Measurements from ENCODE around the gene RAPGEF3. TPM values are rescaled to one million over a fixed set of nuclear protein-coding genes. Genes with fewer than 3 reads are reported as not detected.

The RAPGEF3 gene
- total and polyA plus RNA-seq, 2 of the 13 experiments (the other 11 are each of a cell fraction or from before 2014, with no cell fraction given): 0.07 TPM

DNA sequence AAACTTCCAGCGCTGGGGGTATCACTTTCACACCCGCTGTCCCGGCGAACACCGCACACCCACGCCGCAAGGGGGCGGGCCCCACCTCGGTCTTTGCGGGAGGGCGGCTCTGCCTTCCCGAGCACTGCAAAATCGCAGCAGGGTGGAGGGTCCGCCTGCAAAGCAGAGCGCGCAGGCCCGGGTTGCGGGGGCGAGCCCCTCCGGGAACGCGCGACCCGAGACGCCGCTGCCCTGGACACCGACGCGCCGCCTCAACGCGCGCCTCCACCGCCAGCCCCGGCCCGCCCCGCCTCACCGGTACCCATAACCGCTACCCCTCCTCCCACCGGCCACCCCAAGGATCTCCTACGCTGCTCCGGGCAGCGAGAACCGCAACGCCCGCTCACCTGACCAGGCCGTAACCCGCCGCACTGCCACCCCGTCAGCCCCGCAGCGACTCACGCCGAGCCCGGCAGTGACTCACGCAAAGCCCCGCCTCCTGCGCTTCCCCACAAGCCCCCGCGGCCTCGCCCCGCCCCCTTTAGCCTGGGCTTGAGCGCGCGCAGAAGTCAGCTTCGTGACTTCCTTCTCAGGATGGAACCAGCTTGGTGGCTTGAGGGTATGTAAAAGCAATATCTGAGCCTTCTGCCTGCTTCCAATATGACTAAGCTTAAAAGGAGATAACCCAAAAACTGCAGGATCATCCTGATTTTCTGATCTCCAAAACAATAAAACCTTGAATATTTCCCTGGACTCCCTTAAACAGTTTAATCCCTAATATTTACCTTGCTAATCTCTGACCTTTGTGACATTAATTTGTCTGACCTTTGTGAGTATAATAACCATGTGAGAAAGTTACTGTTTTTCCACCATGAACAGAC is 52.9 kb downstream of the RAPGEF3 start, which contains the start of gene RPAP3 (continued):
- TF ChIP-seq, protein P1, sequence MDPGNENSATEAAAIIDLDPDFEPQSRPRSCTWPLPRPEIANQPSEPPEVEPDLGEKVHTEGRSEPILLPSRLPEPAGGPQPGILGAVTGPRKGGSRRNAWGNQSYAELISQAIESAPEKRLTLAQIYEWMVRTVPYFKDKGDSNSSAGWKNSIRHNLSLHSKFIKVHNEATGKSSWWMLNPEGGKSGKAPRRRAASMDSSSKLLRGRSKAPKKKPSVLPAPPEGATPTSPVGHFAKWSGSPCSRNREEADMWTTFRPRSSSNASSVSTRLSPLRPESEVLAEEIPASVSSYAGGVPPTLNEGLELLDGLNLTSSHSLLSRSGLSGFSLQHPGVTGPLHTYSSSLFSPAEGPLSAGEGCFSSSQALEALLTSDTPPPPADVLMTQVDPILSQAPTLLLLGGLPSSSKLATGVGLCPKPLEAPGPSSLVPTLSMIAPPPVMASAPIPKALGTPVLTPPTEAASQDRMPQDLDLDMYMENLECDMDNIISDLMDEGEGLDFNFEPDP (CRISPR knock-in tag; conservative IDR thresholded peaks at IDR 0.05): 0 out of 2 replicates have a peak, but pooled peaks have one; percentile 92
- TF ChIP-seq, protein P2, sequence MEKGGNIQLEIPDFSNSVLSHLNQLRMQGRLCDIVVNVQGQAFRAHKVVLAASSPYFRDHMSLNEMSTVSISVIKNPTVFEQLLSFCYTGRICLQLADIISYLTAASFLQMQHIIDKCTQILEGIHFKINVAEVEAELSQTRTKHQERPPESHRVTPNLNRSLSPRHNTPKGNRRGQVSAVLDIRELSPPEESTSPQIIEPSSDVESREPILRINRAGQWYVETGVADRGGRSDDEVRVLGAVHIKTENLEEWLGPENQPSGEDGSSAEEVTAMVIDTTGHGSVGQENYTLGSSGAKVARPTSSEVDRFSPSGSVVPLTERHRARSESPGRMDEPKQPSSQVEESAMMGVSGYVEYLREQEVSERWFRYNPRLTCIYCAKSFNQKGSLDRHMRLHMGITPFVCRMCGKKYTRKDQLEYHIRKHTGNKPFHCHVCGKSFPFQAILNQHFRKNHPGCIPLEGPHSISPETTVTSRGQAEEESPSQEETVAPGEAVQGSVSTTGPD (CRISPR knock-in tag; IDR thresholded peaks at IDR 0.05): no peak
- TF ChIP-seq ZNF136 (CRISPR knock-in tag; IDR thresholded peaks at IDR 0.05; ENCODE audit: low read depth) (no peak), U2AF1 (optimal IDR thresholded peaks at IDR 0.05; ENCODE audit: low read depth, low read length) (no peak), NCOA2 (CRISPR knock-in tag; IDR thresholded peaks at IDR 0.05) (peak; percentile 19; the same call in 1 of the 2 replicates), KAT8 (CRISPR knock-in tag; IDR thresholded peaks at IDR 0.05) (peak; percentile 81; the same call in 1 of the 2 replicates), NONO (IDR thresholded peaks at IDR 0.05) (no peak), NONO (CRISPR knock-in tag; conservative IDR thresholded peaks at IDR 0.05) (peak; percentile 73), SUZ12 (IDR thresholded peaks at IDR 0.05; ENCODE audit: low read depth, low read length) (peak; percentile 28; the same call in 1 of the 2 replicates), KDM5B (CRISPR knock-in tag; IDR thresholded peaks at IDR 0.05; ENCODE audit: borderline replicate concordance) (peak; percentile 93), ESRRA (CRISPR knock-in tag; IDR thresholded peaks at IDR 0.05; ENCODE audit: low read depth) (peak; percentile 45; the same call in 1 of the 2 replicates), ZNF788 (CRISPR knock-in tag; IDR thresholded peaks at IDR 0.05; ENCODE audit: borderline replicate concordance) (peak; percentile 33; the same call in 1 of the 2 replicates), RFXAP (CRISPR knock-in tag; IDR thresholded peaks at IDR 0.05; ENCODE audit: borderline replicate concordance) (peak; percentile 50; the same call in 1 of the 2 replicates), SP4 (CRISPR knock-in tag; IDR thresholded peaks at IDR 0.05) (peak; percentile 77), SIX4 (CRISPR knock-in tag; IDR thresholded peaks at IDR 0.05) (no peak), TEAD2 (CRISPR knock-in tag; IDR thresholded peaks at IDR 0.05) (no peak), ZFY (CRISPR knock-in tag; IDR thresholded peaks at IDR 0.05) (peak; percentile 85)
- TF ChIP-seq, protein P3, sequence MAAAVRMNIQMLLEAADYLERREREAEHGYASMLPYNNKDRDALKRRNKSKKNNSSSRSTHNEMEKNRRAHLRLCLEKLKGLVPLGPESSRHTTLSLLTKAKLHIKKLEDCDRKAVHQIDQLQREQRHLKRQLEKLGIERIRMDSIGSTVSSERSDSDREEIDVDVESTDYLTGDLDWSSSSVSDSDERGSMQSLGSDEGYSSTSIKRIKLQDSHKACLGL (CRISPR knock-in tag; IDR thresholded peaks at IDR 0.05): peak; percentile 79; the same call in 1 of the 2 replicates
- TF ChIP-seq, protein P4, sequence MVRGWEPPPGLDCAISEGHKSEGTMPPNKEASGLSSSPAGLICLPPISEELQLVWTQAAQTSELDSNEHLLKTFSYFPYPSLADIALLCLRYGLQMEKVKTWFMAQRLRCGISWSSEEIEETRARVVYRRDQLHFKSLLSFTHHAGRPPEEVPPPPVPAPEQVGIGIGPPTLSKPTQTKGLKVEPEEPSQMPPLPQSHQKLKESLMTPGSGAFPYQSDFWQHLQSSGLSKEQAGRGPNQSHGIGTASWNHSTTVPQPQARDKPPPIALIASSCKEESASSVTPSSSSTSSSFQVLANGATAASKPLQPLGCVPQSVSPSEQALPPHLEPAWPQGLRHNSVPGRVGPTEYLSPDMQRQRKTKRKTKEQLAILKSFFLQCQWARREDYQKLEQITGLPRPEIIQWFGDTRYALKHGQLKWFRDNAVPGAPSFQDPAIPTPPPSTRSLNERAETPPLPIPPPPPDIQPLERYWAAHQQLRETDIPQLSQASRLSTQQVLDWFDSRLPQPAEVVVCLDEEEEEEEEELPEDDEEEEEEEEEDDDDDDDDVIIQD (CRISPR knock-in tag; IDR thresholded peaks at IDR 0.05; ENCODE audit: low read depth): no peak
- TF ChIP-seq, protein P5, sequence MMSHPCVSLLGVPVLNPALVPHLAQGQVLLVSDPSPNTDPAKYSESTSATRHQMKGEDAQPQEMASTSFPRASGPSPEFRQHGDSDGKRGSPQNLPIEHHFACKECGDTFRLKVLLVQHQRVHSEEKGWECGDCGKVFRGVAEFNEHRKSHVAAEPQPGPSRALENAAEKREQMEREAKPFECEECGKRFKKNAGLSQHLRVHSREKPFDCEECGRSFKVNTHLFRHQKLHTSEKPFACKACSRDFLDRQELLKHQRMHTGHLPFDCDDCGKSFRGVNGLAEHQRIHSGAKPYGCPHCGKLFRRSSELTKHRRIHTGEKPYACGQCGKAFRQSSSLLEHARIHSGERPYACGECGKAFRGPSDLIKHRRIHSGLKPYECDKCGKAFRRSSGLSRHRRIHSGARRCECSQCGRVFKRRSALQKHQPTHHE (CRISPR knock-in tag; IDR thresholded peaks at IDR 0.05; ENCODE audit: borderline replicate concordance): 0 out of 2 replicates have a peak, but pooled peaks have one; percentile 20
- TF ChIP-seq, protein P6, sequence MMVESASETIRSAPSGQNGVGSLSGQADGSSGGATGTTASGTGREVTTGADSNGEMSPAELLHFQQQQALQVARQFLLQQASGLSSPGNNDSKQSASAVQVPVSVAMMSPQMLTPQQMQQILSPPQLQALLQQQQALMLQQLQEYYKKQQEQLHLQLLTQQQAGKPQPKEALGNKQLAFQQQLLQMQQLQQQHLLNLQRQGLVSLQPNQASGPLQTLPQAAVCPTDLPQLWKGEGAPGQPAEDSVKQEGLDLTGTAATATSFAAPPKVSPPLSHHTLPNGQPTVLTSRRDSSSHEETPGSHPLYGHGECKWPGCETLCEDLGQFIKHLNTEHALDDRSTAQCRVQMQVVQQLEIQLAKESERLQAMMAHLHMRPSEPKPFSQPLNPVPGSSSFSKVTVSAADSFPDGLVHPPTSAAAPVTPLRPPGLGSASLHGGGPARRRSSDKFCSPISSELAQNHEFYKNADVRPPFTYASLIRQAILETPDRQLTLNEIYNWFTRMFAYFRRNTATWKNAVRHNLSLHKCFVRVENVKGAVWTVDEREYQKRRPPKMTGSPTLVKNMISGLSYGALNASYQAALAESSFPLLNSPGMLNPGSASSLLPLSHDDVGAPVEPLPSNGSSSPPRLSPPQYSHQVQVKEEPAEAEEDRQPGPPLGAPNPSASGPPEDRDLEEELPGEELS (CRISPR knock-in tag; IDR thresholded peaks at IDR 0.05): peak; percentile 13; the same call in 1 of the 2 replicates
